Measurements from ENCODE around the gene CD96.
"Not testable (repeated sequence)": the region's sequence is repeated elsewhere in the genome, so short reads cannot be mapped to it uniquely, and the experiment has no call there.

The CD96 gene

GRCh38 chr3:111541911-111542483 lies at the start of gene CD96:
TSS of gene CD96 (plus strand) at chr3:111542197. CDS start at chr3:111542249, 52 bp downstream.
- no peak for DNase-seq (ENCODE audit: low spot score)

- DNase-seq (ENCODE audit: low spot score) = no peak
Observed at GRCh38 chr3:111493276-111493675, 48.7 kb upstream of the CD96 start.

DNA sequence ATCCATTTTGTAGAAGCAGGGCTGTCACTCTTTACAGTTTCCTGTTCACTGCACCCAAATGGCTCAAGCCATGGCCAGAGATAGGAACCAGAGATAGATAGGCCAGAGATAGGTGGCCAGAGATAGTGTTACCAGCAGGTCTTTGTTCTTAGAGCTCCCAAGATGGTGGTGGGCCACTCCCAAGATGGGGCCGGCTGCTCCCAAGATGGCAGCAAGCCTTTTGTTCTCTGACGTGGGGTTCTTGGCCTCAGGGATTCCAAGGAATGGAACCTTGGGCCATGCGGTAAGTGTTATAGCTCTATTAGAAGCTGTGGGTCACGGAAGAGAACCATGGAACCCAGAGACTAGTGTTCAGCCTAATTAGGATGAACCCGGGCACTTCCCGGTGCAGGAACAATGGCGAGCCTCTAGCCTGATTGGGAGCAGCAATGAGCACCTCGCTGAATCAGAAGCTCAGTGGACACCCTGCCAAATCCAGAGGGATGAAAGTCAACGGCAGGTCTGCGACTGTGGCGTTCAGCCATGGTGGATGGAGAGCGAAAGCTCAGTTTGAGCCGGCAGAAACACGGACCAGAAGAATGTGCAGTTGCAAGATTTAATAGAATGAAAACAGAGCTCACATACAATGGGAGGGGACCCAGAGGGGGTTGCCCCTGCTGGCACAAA lies 45.0 kb upstream of the CD96 start:
- DNase-seq (ENCODE audit: low spot score) = no peak

GRCh38 chr3:111498022-111498421 lies 44.0 kb upstream of the CD96 start:
- DNase-seq (ENCODE audit: low spot score) = no peak

DNA sequence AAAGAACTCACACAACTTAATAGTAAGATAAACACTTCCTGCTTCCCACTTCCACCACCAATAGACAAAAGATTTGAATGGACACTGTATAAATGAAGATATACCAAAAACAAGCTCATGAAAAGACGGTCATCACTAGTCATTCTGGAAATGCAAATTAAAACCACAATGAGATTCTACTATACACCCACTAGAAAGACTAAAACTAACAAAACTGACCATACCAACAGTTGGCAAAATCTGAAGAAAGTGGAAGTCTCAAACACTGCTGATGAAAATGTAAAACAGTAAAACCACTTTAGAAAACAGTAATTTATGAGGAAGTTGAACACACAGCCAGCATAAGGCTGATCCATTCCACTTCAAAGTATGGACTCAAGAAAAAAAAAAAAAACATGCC lies 35.6 kb upstream of the CD96 start:
- DNase-seq (ENCODE audit: low spot score) = no peak

DNA sequence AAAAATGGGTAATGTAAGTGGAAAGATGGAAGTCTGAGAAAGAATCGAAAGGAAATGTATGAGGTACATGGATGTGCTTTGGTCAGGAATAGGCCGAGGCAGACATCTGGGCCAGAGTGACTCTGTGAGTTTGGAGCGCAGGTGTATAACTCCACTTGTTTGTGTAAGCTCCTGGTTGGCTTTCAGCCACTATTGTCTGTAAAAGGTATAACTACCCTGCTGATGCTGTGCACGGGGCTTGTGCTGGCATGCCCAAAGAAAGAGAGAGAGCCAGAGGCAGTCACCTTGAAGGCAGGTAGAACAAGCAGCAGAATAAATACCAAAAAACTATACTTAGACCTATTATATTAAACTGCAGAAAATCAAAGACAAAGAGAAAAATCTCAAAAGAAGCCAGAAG lies 32.7 kb upstream of the CD96 start:
- no peak for DNase-seq (ENCODE audit: low spot score)

DNA sequence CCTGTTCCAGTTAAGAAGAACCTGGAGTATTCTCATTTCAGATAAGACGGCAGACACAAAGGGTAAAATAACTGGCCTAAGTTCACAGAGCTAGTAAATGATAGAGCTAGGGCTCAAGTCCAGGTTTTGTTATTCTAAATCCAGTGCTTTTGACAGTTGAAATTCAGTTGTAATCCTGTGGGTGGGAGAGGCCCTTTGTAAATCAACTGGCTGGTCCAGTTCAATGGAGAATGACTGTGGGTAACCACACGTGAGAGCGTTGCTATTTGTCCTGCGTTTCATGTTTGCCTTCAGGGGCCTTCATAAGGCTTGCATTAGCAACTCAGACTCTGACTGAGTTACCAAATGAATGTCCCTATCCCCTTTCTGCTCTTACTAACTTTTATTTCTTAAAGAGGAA lies 24.2 kb upstream of the CD96 start:
- no peak for DNase-seq (ENCODE audit: low spot score)

- DNase-seq (ENCODE audit: low spot score) = no peak
Observed at GRCh38 chr3:111519178-111519855, 22.7 kb upstream of the CD96 start.

GRCh38 chr3:111521891-111522290 lies 20.1 kb upstream of the CD96 start:
- no peak for DNase-seq (ENCODE audit: low spot score)

- DNase-seq (ENCODE audit: low spot score) = not testable (repeated sequence)
Observed at GRCh38 chr3:111524486-111524885, 17.5 kb upstream of the CD96 start.

GRCh38 chr3:111531446-111531845 lies 10.6 kb upstream of the CD96 start:
- no peak for DNase-seq (ENCODE audit: low spot score)

- no peak for DNase-seq (ENCODE audit: low spot score)
Observed at GRCh38 chr3:111534701-111535100, 7.3 kb upstream of the CD96 start.

GRCh38 chr3:111538111-111538510 lies 3.9 kb upstream of the CD96 start:
- no peak for DNase-seq (ENCODE audit: low spot score)

DNA sequence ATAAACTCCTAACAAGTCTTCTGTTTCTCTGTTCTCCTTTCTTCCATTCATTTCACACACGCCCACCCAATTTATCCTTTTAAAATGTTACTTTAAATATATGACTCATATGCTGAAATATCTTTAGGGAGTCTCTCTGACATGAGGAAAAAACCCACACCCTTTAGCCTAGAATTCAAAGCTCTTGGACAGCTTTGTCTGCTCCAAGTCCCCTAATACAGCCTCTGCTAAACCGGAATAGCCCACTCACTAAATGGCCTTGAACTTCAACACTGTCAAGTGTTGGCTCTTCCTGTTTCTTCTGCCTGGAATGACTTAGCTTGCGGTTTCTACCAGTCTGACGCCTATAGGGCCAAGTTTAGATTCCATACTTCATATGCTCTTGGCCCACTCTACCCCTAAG lies 3.3 kb upstream of the CD96 start:
- no peak for DNase-seq (ENCODE audit: low spot score)

GRCh38 chr3:111539351-111540331 lies 2.4 kb upstream of the CD96 start:
- no peak for DNase-seq (ENCODE audit: low spot score)

- DNase-seq (ENCODE audit: low spot score) = no peak
Observed at GRCh38 chr3:111541391-111541790, 606 bp upstream of the CD96 start.

- DNase-seq (ENCODE audit: low spot score) = no peak
Observed at GRCh38 chr3:111542611-111543300, 759 bp downstream of the CD96 start.

GRCh38 chr3:111545349-111545748 lies 3.4 kb downstream of the CD96 start:
- DNase-seq (ENCODE audit: low spot score) = no peak

GRCh38 chr3:111547631-111548030 lies 5.6 kb downstream of the CD96 start:
- no peak for DNase-seq (ENCODE audit: low spot score)

- no peak for DNase-seq (ENCODE audit: low spot score)
Observed at GRCh38 chr3:111548092-111548491, 6.1 kb downstream of the CD96 start.

GRCh38 chr3:111548756-111549155 lies 6.8 kb downstream of the CD96 start:
- DNase-seq (ENCODE audit: low spot score) = no peak

- not testable (repeated sequence) for DNase-seq (ENCODE audit: low spot score)
Observed at GRCh38 chr3:111561902-111562301, 19.9 kb downstream of the CD96 start.
